Measurements from ENCODE around the gene DNASE2. TPM values are rescaled to one million over a fixed set of nuclear protein-coding genes. Genes with fewer than 3 reads are reported as not detected.
"Not testable (repeated sequence)": the region's sequence is repeated elsewhere in the genome, so short reads cannot be mapped to it uniquely, and the experiment has no call there.

Gene DNASE2
- polyA plus RNA-seq, 1 donor from 2014 or later, result 49.6 TPM

GRCh38 chr19:12864143-12864542 is 17.1 kb downstream of the DNASE2 start:
- no peaks in the 10 kb centered on the region for H3K9me3 Mint-ChIP-seq

GRCh38 chr19:12859546-12859945 is 21.7 kb downstream of the DNASE2 start:
- H3K27ac Mint-ChIP-seq, result no peak overlapping the region
- H3K36me3 Mint-ChIP-seq, result peaks cover 1% of the 10 kb centered on the region
- peaks cover 0 to 2% (median 0%) of the 10 kb centered on the region in 3 donors for H3K9me3 Mint-ChIP-seq
- H3K27me3 Mint-ChIP-seq, result no peaks in the 10 kb centered on the region
- H3K4me3 Mint-ChIP-seq, result no peak overlapping the region
- H3K4me1 Mint-ChIP-seq, result peaks cover 0 to 3% (median 0%) of the 10 kb centered on the region in 3 donors

More at GRCh38 chr19:12864143-12864542, 17.1 kb downstream of the DNASE2 start:
- Mint-ChIP-seq H3K4me3 (no peak overlapping the region), H3K36me3 (peaks cover 1% of the 10 kb centered on the region), H3K27ac (no peak overlapping the region), H3K4me1 (peaks cover 3 to 5% (median 4%) of the 10 kb centered on the region in 3 donors), H3K27me3 (peaks cover 9% of the 10 kb centered on the region)

DNA sequence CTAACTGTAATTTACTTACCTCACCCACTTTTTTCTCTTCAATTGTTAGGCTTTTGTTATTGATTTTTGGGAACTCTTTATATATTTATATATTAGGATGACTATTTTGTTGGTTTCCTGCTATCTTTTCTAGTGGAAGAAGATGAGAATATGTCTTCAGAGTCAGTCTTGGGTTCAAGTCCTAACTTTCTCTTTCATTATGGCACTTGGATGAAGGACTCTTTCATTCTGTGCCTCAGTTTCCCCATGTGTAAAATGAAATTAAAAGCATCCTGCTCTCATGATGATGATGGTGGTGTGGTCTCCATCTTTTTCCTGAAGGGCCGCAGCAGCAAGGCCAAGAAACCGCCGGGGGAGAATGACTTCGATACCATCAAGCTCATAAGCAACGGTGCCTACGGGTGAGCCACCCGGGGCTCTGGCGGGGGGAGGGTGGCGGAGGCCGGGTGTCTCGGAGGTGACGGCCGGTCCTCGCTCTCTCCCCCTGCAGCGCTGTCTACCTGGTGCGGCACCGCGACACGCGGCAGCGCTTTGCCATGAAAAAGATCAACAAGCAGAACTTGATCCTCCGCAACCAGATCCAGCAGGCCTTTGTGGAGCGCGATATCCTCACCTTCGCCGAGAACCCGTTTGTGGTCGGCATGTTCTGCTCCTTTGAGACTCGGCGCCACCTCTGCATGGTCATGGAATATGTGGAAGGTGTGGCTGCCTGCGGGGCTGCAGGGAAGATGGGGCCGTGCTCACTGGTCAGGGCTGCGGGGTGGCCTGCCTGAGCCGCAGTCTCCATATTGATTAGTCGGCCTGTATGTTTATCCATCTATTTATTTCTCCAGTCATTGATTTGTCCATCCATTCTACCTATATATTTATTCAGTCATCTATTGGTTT is 23.0 kb downstream of the DNASE2 start:
- H3K9me3 Mint-ChIP-seq, result peaks cover 0 to 2% (median 0%) of the 10 kb centered on the region in 3 donors
- no peak overlapping the region for H3K4me3 Mint-ChIP-seq
- no peaks in the 10 kb centered on the region for H3K27me3 Mint-ChIP-seq
- peaks cover 0 to 3% (median 0%) of the 10 kb centered on the region in 3 donors for H3K4me1 Mint-ChIP-seq
- no peak overlapping the region for H3K27ac Mint-ChIP-seq
- peaks cover 1% of the 10 kb centered on the region for H3K36me3 Mint-ChIP-seq

GRCh38 chr19:12856653-12857052 is 24.6 kb downstream of the DNASE2 start:
- Mint-ChIP-seq H3K4me3 (no peak overlapping the region), H3K9me3 (peaks cover 0 to 2% (median 0%) of the 10 kb centered on the region in 3 donors), H3K36me3 (peaks cover 1% of the 10 kb centered on the region), H3K4me1 (peaks cover 0 to 3% (median 0%) of the 10 kb centered on the region in 3 donors), H3K27me3 (no peaks in the 10 kb centered on the region), H3K27ac (no peak overlapping the region)

DNA sequence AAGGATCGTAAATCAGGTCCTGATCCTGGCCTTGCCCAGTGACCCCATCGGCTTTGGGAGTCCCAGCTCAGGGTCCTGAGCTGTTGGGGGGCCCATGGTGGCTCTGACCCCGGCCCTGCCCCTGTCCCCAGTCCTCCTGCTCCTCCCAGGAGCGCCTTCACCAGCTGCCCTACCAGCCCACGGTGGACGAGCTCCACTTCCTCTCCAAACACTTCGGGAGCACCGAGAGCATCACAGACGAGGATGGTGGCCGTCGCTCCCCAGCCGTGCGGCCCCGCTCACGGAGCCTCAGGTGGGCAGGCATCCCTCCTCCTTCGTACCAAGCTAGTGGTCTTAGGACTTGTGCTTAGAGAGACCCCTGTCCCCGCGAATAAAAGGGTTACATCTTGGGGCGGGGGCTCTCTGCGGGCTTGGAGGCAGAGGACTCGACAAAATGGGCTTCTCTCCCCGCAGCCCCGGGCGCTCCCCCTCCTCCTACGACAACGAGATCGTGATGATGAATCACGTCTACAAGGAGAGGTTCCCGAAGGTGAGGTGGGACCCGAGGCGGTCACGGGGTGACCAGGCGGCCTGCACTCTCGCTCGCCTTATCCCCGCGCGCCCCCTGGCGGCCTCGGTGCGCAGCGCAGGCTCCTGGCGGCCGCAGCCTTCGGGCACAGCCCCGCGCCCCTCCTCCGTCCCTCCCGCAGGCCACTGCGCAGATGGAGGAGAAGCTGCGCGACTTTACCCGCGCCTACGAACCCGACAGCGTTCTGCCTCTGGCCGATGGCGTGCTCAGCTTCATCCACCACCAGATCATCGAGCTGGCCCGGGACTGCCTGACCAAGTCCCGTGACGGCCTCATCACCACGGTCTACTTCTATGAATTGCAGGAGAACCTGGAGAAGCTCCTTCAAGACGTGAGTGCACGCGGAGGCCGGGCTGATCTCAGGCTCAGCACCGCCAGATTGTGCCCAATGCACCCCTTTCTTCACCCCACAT is 33.8 kb downstream of the DNASE2 start:
- H3K36me3 Mint-ChIP-seq, result no peaks in the 10 kb centered on the region
- peaks cover 12% of the 10 kb centered on the region for H3K27me3 Mint-ChIP-seq
- peaks cover 0 to 3% (median 1%) of the 10 kb centered on the region in 3 donors for H3K4me1 Mint-ChIP-seq
- H3K27ac Mint-ChIP-seq, result no peak overlapping the region
- no peaks in the 10 kb centered on the region for H3K9me3 Mint-ChIP-seq
- peak overlapping the region in 2 of 4 donors; percentile 8 to 72 for H3K4me3 Mint-ChIP-seq

DNA sequence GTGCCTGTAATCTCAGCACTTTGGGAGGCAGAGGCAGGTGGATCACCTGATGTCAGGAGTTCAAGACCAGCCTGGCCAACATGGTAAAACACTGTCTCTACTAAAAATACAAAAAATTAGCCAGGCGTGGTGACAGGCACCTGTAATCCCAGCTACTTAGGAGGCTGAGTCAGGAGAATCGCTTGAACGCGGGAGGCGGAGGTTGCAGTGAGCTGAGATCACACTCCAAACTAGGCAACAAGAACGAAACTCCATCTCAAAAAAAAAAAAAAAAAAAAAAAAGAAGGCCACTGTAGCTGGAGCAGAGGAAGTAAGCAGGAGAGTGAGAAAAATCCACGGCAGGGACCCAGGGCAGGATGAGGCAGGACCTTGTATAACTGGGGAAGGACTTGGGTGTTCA is 34.6 kb downstream of the DNASE2 start:
- not testable (repeated sequence) for H3K27ac Mint-ChIP-seq, H3K36me3 Mint-ChIP-seq, H3K4me1 Mint-ChIP-seq, H3K9me3 Mint-ChIP-seq
- peak overlapping the region in 1 of 4 donors; percentile 45 for H3K4me3 Mint-ChIP-seq
- peaks cover 16% of the 10 kb centered on the region for H3K27me3 Mint-ChIP-seq

- Mint-ChIP-seq H3K27me3 (peaks cover 39% of the 10 kb centered on the region), H3K36me3 (no peaks in the 10 kb centered on the region), H3K4me3 (no peak overlapping the region), H3K9me3 (peaks cover 0 to 6% (median 0%) of the 10 kb centered on the region in 3 donors), H3K27ac (no peak overlapping the region), H3K4me1 (peaks cover 0 to 17% (median 13%) of the 10 kb centered on the region in 3 donors)
Measured at GRCh38 chr19:12843999-12844732, 37.1 kb downstream of the DNASE2 start.

DNA sequence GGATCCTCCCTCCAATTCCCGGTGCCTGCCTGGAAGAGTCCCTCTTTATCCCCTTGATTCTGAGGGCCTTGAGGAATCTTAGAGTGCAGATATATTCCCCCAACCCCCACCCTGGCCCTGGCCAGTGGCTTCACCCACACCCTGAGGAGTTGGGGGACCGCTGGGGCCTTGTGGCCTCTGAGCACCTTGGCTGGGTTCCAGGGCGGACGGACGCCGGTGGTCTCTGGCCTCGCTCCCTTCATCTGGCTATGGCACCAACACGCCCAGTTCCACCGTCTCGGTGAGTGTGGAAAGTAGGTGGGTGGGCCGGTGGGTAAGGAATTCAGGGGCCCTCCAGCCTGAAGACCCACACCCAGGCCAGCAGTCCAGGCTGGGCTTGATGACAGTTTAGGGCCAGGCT is 37.9 kb downstream of the DNASE2 start:
- H3K4me1 Mint-ChIP-seq, result peaks cover 0 to 18% (median 15%) of the 10 kb centered on the region in 3 donors
- H3K27ac Mint-ChIP-seq, result no peak overlapping the region
- peaks cover 0 to 6% (median 0%) of the 10 kb centered on the region in 3 donors for H3K9me3 Mint-ChIP-seq
- peaks cover 43% of the 10 kb centered on the region for H3K27me3 Mint-ChIP-seq
- no peaks in the 10 kb centered on the region for H3K36me3 Mint-ChIP-seq
- no peak overlapping the region for H3K4me3 Mint-ChIP-seq

- Mint-ChIP-seq H3K27me3 (peaks cover 48% of the 10 kb centered on the region), H3K27ac (no peak overlapping the region), H3K4me3 (no peak overlapping the region), H3K4me1 (peaks cover 1 to 17% (median 12%) of the 10 kb centered on the region in 3 donors), H3K9me3 (peaks cover 0 to 6% (median 0%) of the 10 kb centered on the region in 3 donors), H3K36me3 (no peaks in the 10 kb centered on the region)
Measured at GRCh38 chr19:12842511-12842910, 38.7 kb downstream of the DNASE2 start.

- peaks cover 0 to 10% (median 0%) of the 10 kb centered on the region in 3 donors for H3K9me3 Mint-ChIP-seq
- peak overlapping the region in 2 of 3 donors; percentile 52 to 69 for H3K27ac Mint-ChIP-seq
Measured at GRCh38 chr19:12841094-12841493, 40.2 kb downstream of the DNASE2 start.

DNA sequence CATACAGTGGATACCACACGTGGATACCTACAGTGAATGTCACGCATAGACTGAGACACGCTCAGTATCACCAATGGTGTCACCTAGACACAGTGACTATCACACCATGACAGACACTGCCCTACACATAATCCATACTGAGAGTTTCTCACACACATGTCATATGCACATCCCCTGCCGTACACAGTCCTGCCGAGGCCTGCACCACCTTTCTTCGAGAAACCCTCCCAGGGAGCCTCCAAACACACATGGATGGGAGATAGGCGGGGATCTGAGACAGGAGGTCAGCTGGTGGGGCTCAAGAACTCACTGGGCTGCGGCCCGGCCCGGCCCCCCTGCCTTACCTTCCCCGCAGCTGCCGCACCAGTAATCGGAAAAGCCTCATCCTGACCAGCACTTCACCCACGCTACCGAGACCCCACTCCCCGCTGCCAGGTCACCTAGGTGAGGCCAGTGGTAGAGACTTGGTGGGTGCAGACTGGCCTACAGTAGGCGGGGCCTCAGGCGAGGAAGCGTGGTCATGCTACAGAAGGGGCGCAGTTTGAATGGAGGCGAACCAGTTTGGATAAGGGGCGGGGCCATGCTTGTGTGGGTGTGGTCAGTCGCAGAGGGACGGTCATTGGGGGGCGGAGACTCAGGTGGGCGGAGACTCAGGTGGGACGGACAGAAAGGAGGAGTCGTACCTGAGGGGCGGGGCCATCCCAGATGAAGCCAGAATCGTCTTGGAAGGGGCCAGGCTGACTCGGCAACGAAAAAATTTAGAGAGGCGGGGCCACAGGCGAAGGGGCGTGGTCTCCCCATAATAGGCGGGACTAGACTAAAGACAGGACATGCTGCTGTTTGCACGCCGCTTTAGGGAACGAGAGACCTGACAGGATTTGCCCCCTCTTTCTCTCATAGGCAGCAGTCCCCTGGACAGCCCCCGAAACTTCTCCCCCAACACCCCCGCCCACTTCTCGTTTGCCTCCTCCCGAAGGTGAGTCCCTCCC is 40.9 kb downstream of the DNASE2 start:
- peak overlapping the region in 2 of 4 donors; percentile 24 to 81 for H3K4me3 Mint-ChIP-seq
- H3K4me1 Mint-ChIP-seq, result peaks cover 5 to 22% (median 12%) of the 10 kb centered on the region in 3 donors
- H3K27me3 Mint-ChIP-seq, result peaks cover 59% of the 10 kb centered on the region
- H3K9me3 Mint-ChIP-seq, result peaks cover 0 to 10% (median 0%) of the 10 kb centered on the region in 3 donors
- H3K27ac Mint-ChIP-seq, result peak overlapping the region in 1 of 3 donors; percentile 52
- H3K36me3 Mint-ChIP-seq, result no peaks in the 10 kb centered on the region

More at GRCh38 chr19:12841094-12841493, 40.2 kb downstream of the DNASE2 start:
- peak overlapping the region in 3 of 4 donors; percentile 24 to 75 (median 34) for H3K4me3 Mint-ChIP-seq
- peaks cover 53% of the 10 kb centered on the region for H3K27me3 Mint-ChIP-seq
- no peaks in the 10 kb centered on the region for H3K36me3 Mint-ChIP-seq
- H3K4me1 Mint-ChIP-seq, result peaks cover 5 to 18% (median 12%) of the 10 kb centered on the region in 3 donors

- peak overlapping the region; percentile 2 to 79 (median 62) for H3K4me3 Mint-ChIP-seq
- H3K36me3 Mint-ChIP-seq, result no peaks in the 10 kb centered on the region
- peaks cover 0 to 13% (median 0%) of the 10 kb centered on the region in 3 donors for H3K9me3 Mint-ChIP-seq
- H3K27ac Mint-ChIP-seq, result peak overlapping the region in 1 of 3 donors; percentile 15
- H3K4me1 Mint-ChIP-seq, result peaks cover 5 to 27% (median 17%) of the 10 kb centered on the region in 3 donors
- peaks cover 71% of the 10 kb centered on the region for H3K27me3 Mint-ChIP-seq
Measured at GRCh38 chr19:12838886-12839756, 42.1 kb downstream of the DNASE2 start.
